HG03378 (cell line): Measurements from ENCODE around the gene KY.

Source experiments
- ATAC-seq: cut with Tn5 transposase; IDR thresholded peaks from one replicate; pipeline ENCODE4 v1.9.1; 2021; ENCODE audit warnings: mild to moderate bottlenecking, moderate library complexity; ENCODE audit not compliant: unreplicated experiment

KY gene

GRCh38 chr3:134646086-134646485 is 4.7 kb downstream of the KY start:
- ATAC-seq = no peak

- ATAC-seq = no peak
These were observed 5.3 kb downstream of the KY start for GRCh38 chr3:134645515-134645914.

- no peak for ATAC-seq
These were observed 5.9 kb downstream of the KY start for GRCh38 chr3:134644731-134645514.

- ATAC-seq = no peak
These were observed 7.6 kb downstream of the KY start for GRCh38 chr3:134643150-134643675.

- ATAC-seq = no peak
These were observed 8.2 kb downstream of the KY start for GRCh38 chr3:134642445-134643149.

GRCh38 chr3:134641671-134642300 is 9.0 kb downstream of the KY start:
- no peak for ATAC-seq

GRCh38 chr3:134640872-134641470 is 9.9 kb downstream of the KY start:
- no peak for ATAC-seq

GRCh38 chr3:134640378-134640777 is 10.4 kb downstream of the KY start:
- ATAC-seq = no peak

GRCh38 chr3:134638385-134639030 is 12.3 kb downstream of the KY start:
- ATAC-seq = no peak

GRCh38 chr3:134636406-134636805 is 14.4 kb downstream of the KY start:
- ATAC-seq = no peak

- ATAC-seq = no peak
These were observed 20.3 kb downstream of the KY start for GRCh38 chr3:134630506-134630905.

GRCh38 chr3:134628884-134629283 is 21.9 kb downstream of the KY start:
- ATAC-seq = no peak

- ATAC-seq = no peak
These were observed 23.0 kb downstream of the KY start for GRCh38 chr3:134627831-134628230.

- no peak for ATAC-seq
These were observed 24.7 kb downstream of the KY start for GRCh38 chr3:134625885-134626741.

- ATAC-seq = no peak
These were observed 25.4 kb downstream of the KY start for GRCh38 chr3:134625462-134625861.

- no peak for ATAC-seq
These were observed 26.1 kb downstream of the KY start for GRCh38 chr3:134624537-134625287.

GRCh38 chr3:134623615-134624245 is 27.1 kb downstream of the KY start:
- no peak for ATAC-seq

GRCh38 chr3:134622806-134623365 is 27.9 kb downstream of the KY start:
- no peak for ATAC-seq
